K562 (cell line): ENCODE results near the gene CCR9. TPM values are rescaled to one million over a fixed set of nuclear protein-coding genes. Genes with fewer than 3 reads are reported as not detected.

Experiments used
- ATAC-seq: fragments of 200-7000 bp; cut with Tn5 transposase; 3 replicates; pipeline ENCODE4 v1.9.1; 2020; ENCODE audit warnings: moderate library complexity
- BruUV-seq: library from RNA; stranded (reverse); fragments of 400-500 nt; replicated peaks from 2 replicates; lab custom pipeline; 2021; lab: Mats Ljungman, UMichigan
- CTCF ChIA-PET: fragments of 300-600 bp; formaldehyde crosslinking; extraction: SDS; loops from one replicate; lab custom pipeline; 2021; ENCODE audit warnings: low intra/inter-chr PET ratio; lab: Yijun Ruan, JAX
- POLR2A ChIA-PET: fragments of 300-600, 350-650 bp; sonication (Branson Sonifier 250); formaldehyde crosslinking; extraction: SDS; loops from one replicate; lab custom pipeline; 2021; ENCODE audit warnings: antibody characterized with exemption, inconsistent platforms; lab: Yijun Ruan, JAX
- DNase-seq, 4 experiments: peaks; one replicate each; pipeline versions ENCODE4 v3.0.0 to v3.0.0-alpha.2; 2011 to 2018; ENCODE audit warnings: low spot score in 3 of 4, mixed read lengths in 3 of 4; ENCODE audit errors: extremely low read depth in 1 of 4
- FAIRE-seq: peaks from 2 replicates; lab custom pipeline; 2011; peaks lifted over from hg19 to GRCh38; lab: Jason Lieb, UNC
- H2AFZ ChIP-seq: 2 replicates; pipeline ENCODE4 v1.6.0; 2011; ENCODE audit warnings: low read depth, low read length, control low read depth, inconsistent platforms
- H3K27ac ChIP-seq: fragments of 200-600 bp; 3 replicates; pipeline ENCODE4 v1.8.0; 2011; ENCODE audit warnings: low read depth, mild to moderate bottlenecking, control low read depth, inconsistent platforms, low read length, moderate library complexity, mixed read lengths; ENCODE audit errors: extremely low read depth
- H3K27me3 ChIP-seq, 2 experiments: fragments of 300-600 bp in 1 of 2; 2 replicates in 1 of 2; 3 replicates in 1 of 2; pipeline versions ENCODE4 v1.6.0 to v1.8.0; 2011; ENCODE audit warnings: inconsistent platforms in 2 of 2, low read length in 2 of 2, mild to moderate bottlenecking in 1 of 2, mixed read lengths in 1 of 2, moderate library complexity in 1 of 2; ENCODE audit not compliant: control insufficient read depth in 2 of 2, insufficient read depth in 2 of 2
- H3K36me3 ChIP-seq: fragments of 300-600 bp; 3 replicates; pipeline ENCODE4 v1.8.0; 2011; ENCODE audit warnings: mild to moderate bottlenecking, low read length, inconsistent platforms; ENCODE audit not compliant: control insufficient read depth, insufficient read depth
- H3K4me1 ChIP-seq, 2 experiments: fragments of 200-600 bp in 1 of 2; replicated peaks in 1 of 2; 2 replicates in 1 of 2; 3 replicates in 1 of 2; pipeline versions ENCODE4 v1.5.1 to v1.8.0; 2011; ENCODE audit warnings: inconsistent platforms in 2 of 2, low read length in 2 of 2, mild to moderate bottlenecking in 1 of 2, mixed read lengths in 1 of 2, moderate library complexity in 1 of 2; ENCODE audit not compliant: control insufficient read depth in 2 of 2, insufficient read depth in 2 of 2
- H3K4me2 ChIP-seq: 2 replicates; pipeline ENCODE4 v1.6.1; 2011; ENCODE audit warnings: low read length, control low read depth, inconsistent platforms, mixed read lengths; ENCODE audit not compliant: insufficient read depth
- H3K4me3 ChIP-seq: fragments of 200-600 bp; sonication (generic), shearing (Covaris generic); 2 replicates; pipeline ENCODE4 v1.5.1; 2016; ENCODE audit warnings: control low read depth, inconsistent platforms
- H3K79me2 ChIP-seq: fragments of 200-600 bp; 3 replicates; pipeline ENCODE4 v1.8.0; 2011; ENCODE audit warnings: low read length, inconsistent platforms; ENCODE audit not compliant: control insufficient read depth, insufficient read depth
- H3K9ac ChIP-seq, 2 experiments: 2 replicates each; pipeline versions ENCODE4 v1.6.0 to v1.6.1; 2011; ENCODE audit warnings: low read depth in 2 of 2, low read length in 2 of 2, control low read depth in 1 of 2, inconsistent platforms in 1 of 2, mild to moderate bottlenecking in 1 of 2, mixed read lengths in 1 of 2; ENCODE audit not compliant: insufficient read depth in 1 of 2
- H3K9me1 ChIP-seq: one replicate; pipeline ENCODE4 v1.6.0; 2011; ENCODE audit warnings: inconsistent platforms, mild to moderate bottlenecking, low read length, moderate library complexity; ENCODE audit not compliant: control insufficient read depth, insufficient read depth
- H3K9me3 ChIP-seq: replicated peaks from 2 replicates; pipeline ENCODE4 v1.5.1; 2011; ENCODE audit warnings: low read depth, low read length, inconsistent platforms; ENCODE audit not compliant: control insufficient read depth, insufficient read depth
- H4K20me1 ChIP-seq: replicated peaks from 2 replicates; pipeline ENCODE4 v1.6.1; 2011; ENCODE audit warnings: low read length, inconsistent platforms, mixed read lengths; ENCODE audit not compliant: control insufficient read depth, insufficient read depth
- CC2D1A ChIP-seq: fragments of 450-650 bp; IDR thresholded peaks from 2 replicates; pipeline ENCODE4 v1.6.1; 2017; ENCODE audit warnings: mild to moderate bottlenecking
- ETV1 ChIP-seq: fragments of 450-650 bp; conservative IDR thresholded peaks from 2 replicates; pipeline ENCODE4 v1.6.1; 2016; ENCODE audit warnings: missing genetic modification characterization, control low read depth, low read depth, missing compliant biosample characterization
- KDM5B ChIP-seq: fragments of 200-600 bp; sonication (generic); IDR thresholded peaks from 2 replicates; pipeline ENCODE4 v1.6.1; 2012; ENCODE audit warnings: low read depth, mild to moderate bottlenecking, moderate library complexity, low read length, control low read depth, inconsistent platforms; ENCODE audit not compliant: insufficient replicate concordance
- PHF8 ChIP-seq: fragments of 200-600 bp; sonication (generic); IDR thresholded peaks from 2 replicates; pipeline ENCODE4 v1.6.1; 2012; ENCODE audit warnings: mixed run types, mild to moderate bottlenecking, inconsistent platforms, low read length, moderate library complexity, borderline replicate concordance
- RBM17 ChIP-seq: fragments of 200-400 bp; formaldehyde crosslinking; IDR thresholded peaks from 2 replicates; pipeline ENCODE4 v1.6.1; 2017; ENCODE audit warnings: low read depth, mild to moderate bottlenecking, low read length, borderline replicate concordance
- SMAD1 ChIP-seq: fragments of 150-350 bp; IDR thresholded peaks from 2 replicates; pipeline ENCODE4 v1.6.1; 2014; ENCODE audit warnings: low read length, low read depth; ENCODE audit not compliant: partially characterized antibody
- TEAD4 ChIP-seq, 2 experiments: sonication (generic) in 1 of 2; formaldehyde crosslinking in 1 of 2; IDR thresholded peaks; 2 replicates each; pipeline versions ENCODE4 v1.6.1 to v1.8.0; 2012 to 2022; ENCODE audit warnings: borderline replicate concordance in 1 of 2, inconsistent platforms in 1 of 2, low read length in 1 of 2, mild to moderate bottlenecking in 1 of 2, missing genetic modification reagents in 1 of 2
- YBX1 ChIP-seq: fragments of 450-650 bp; IDR thresholded peaks from 2 replicates; pipeline ENCODE4 v1.7.1; 2016; ENCODE audit warnings: mild to moderate bottlenecking
- ZNF146 ChIP-seq: IDR thresholded peaks from one replicate; pipeline ENCODE4 v1.6.1; 2018; ENCODE audit warnings: missing compliant biosample characterization; ENCODE audit not compliant: unreplicated experiment
- ZNF778 ChIP-seq: fragments of 450-650 bp; formaldehyde crosslinking; IDR thresholded peaks from 2 replicates; pipeline ENCODE4 v1.4.0; 2020; ENCODE audit warnings: mild to moderate bottlenecking, moderate library complexity
- WGBS: fragments of 100-300 bp; shearing (Covaris generic); methylation state at CpG from one replicate; pipeline ENCODE4 v1.1.6; 2016; ENCODE audit warnings: low coverage, mixed read lengths; ENCODE audit not compliant: insufficient coverage; ENCODE audit errors: missing lambda C conversion rate; 5-methylcytosine and 5-hydroxymethylcytosine counted together
- in situ Hi-C: fragments of 300-500 bp; cut with MboI; formaldehyde crosslinking; loops from 4 replicates; pipeline ENCODE4 v1.15.0; 2018; ENCODE audit warnings: inconsistent platforms, mixed read lengths
- intact Hi-C: fragments of 100-400 bp; cut with micrococcal nuclease; formaldehyde crosslinking; loops from 2 replicates; pipeline ENCODE4 v1.14.2; 2022
- polyA plus RNA-seq, 8 experiments: library from polyadenylated mRNA; depleted of rRNA in 4 of 8; stranded (reverse) in 5 of 8; unstranded in 3 of 8; fragments of >200 nt; fragmentation: Nextera tagmentation in 2 of 8; fragmentation: Illumina TruSeq in 1 of 8; extraction: Ambion mirVana in 2 of 8; extraction: Trizol in 1 of 8; gene quantifications; 2 replicates each; pipeline versions ENCODE4 v1.2.1 to v1.2.3, GENCODE V29; 2011 to 2014; ENCODE audit warnings: inconsistent platforms in 1 of 8, missing spikeins in 1 of 8
- total RNA-seq, 7 experiments: library from RNA; depleted of rRNA in 6 of 7; stranded (reverse); fragments of >200 nt in 6 of 7; fragmentation: Illumina TruSeq in 2 of 7; extraction: Trizol in 2 of 7; gene quantifications; 2 replicates each; pipeline versions ENCODE4 v1.2.1 to v1.2.3, GENCODE V29; 2011 to 2021; ENCODE audit warnings: low replicate concordance in 1 of 7
- TF ChIP-seq, protein P1 (sequence below), 2 experiments: IDR thresholded peaks; 2 replicates each; pipeline ENCODE4 v1.6.1; 2011; ENCODE audit warnings: borderline replicate concordance in 1 of 2, control low read depth in 1 of 2, low read depth in 1 of 2, low read length in 1 of 2, mild to moderate bottlenecking in 1 of 2, mixed read lengths in 1 of 2, moderate library complexity in 1 of 2; ENCODE audit not compliant: insufficient read depth in 1 of 2, insufficient read length in 1 of 2, poor library complexity in 1 of 2, severe bottlenecking in 1 of 2; ENCODE audit errors: extremely low read depth in 1 of 2
- TF ChIP-seq, protein P2 (sequence below): IDR thresholded peaks from 3 replicates; pipeline ENCODE4 v1.6.1; 2011; ENCODE audit warnings: borderline replicate concordance, mild to moderate bottlenecking, moderate library complexity; ENCODE audit not compliant: insufficient read length; ENCODE audit errors: extremely low read depth

The CCR9 gene
- total and polyA plus RNA-seq, 9 of the 15 experiments (the other 6 are each of a cell fraction or from before 2014, with no cell fraction given): not detected

DNA sequence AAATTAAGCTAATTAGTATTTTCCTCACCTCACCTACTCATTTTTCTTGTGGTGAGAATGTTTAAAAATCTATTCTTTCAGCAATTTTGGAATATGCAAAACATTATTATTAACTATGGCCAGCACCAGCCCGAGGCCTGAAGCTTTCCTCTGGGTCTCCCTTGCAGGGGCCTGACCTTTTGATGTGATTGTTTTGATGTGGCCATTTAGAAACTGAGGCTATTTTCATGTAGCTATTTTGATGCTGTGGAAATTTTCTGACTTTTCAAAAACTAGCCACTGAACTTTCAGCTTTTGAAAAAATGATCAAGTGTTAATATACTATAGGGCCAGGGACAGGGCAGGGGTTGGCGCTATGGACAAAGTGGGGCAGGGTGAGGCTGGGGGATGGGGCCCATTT, 8.2 kb upstream of the CCR9 start:
- no peak for ATAC-seq
- Histone ChIP-seq H3K9ac (no peak overlapping the region), H3K9me1 (no peaks in the 10 kb centered on the region), H3K4me1 (peaks cover 19 to 23% of the 10 kb centered on the region in 2 experiments; a peak in 4 of 5 replicates), H2AFZ (no peak overlapping the region), H3K4me3 (no peak overlapping the region), H3K9me3 (no peaks in the 10 kb centered on the region), H3K27ac (no peak overlapping the region), H3K79me2 (no peaks in the 10 kb centered on the region), H3K36me3 (no peaks in the 10 kb centered on the region)
- FAIRE-seq: no peak
- intact Hi-C loops: no loop called here
- ChIA-PET CTCF (no interaction called here), POLR2A (interaction anchor here (0.6 to 1.9 kb wide), 4 partner anchors 9 to 1995 kb away, joined by 3 to 4 read pairs (median 4); no protein-coding TSS in a partner anchor)
- DNase-seq: no peak
- no TSS peak for BruUV-seq
- 32% methylated on average over 2 of the region's 2 CpGs for WGBS
- no peak for TF ChIP-seq ETV1 (tag)
- no peak for TF ChIP-seq ZNF146
- no peak for TF ChIP-seq TEAD4 (IDR thresholded peaks at IDR 0.05; ENCODE audit: low read length)
- no peak for TF ChIP-seq TEAD4 (CRISPR knock-in tag; IDR thresholded peaks at IDR 0.05; ENCODE audit: borderline replicate concordance)
- TF ChIP-seq, protein P1, sequence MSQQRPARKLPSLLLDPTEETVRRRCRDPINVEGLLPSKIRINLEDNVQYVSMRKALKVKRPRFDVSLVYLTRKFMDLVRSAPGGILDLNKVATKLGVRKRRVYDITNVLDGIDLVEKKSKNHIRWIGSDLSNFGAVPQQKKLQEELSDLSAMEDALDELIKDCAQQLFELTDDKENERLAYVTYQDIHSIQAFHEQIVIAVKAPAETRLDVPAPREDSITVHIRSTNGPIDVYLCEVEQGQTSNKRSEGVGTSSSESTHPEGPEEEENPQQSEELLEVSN (IDR thresholded peaks at IDR 0.05; ENCODE audit: borderline replicate concordance in 1 of 2, extremely low read depth in 1 of 2, insufficient read depth in 1 of 2, insufficient read length in 1 of 2, low read depth in 1 of 2, low read length in 1 of 2, poor library complexity in 1 of 2, severe bottlenecking in 1 of 2): no peak
- no peak for TF ChIP-seq RBM17
- TF ChIP-seq, protein P2, sequence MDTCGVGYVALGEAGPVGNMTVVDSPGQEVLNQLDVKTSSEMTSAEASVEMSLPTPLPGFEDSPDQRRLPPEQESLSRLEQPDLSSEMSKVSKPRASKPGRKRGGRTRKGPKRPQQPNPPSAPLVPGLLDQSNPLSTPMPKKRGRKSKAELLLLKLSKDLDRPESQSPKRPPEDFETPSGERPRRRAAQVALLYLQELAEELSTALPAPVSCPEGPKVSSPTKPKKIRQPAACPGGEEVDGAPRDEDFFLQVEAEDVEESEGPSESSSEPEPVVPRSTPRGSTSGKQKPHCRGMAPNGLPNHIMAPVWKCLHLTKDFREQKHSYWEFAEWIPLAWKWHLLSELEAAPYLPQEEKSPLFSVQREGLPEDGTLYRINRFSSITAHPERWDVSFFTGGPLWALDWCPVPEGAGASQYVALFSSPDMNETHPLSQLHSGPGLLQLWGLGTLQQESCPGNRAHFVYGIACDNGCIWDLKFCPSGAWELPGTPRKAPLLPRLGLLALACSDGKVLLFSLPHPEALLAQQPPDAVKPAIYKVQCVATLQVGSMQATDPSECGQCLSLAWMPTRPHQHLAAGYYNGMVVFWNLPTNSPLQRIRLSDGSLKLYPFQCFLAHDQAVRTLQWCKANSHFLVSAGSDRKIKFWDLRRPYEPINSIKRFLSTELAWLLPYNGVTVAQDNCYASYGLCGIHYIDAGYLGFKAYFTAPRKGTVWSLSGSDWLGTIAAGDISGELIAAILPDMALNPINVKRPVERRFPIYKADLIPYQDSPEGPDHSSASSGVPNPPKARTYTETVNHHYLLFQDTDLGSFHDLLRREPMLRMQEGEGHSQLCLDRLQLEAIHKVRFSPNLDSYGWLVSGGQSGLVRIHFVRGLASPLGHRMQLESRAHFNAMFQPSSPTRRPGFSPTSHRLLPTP: no peak
- no peak for TF ChIP-seq PHF8
- no peak for TF ChIP-seq CC2D1A
- TF ChIP-seq YBX1: no peak
- TF ChIP-seq ZNF778: no peak
- TF ChIP-seq KDM5B: no peak
- TF ChIP-seq SMAD1: no peak
- TF ChIP-seq, all 486 proteins: peak for 0
- no peaks in the 10 kb centered on the region; a peak in 1 of 5 replicates for H3K27me3 ChIP-seq
- no peaks in the 10 kb centered on the region for H4K20me1 ChIP-seq
- in situ Hi-C loops: no loop called here
- no peak overlapping the region for H3K4me2 ChIP-seq
